ENCODE measurements around the gene TDRD12.

- TF ChIP-seq CTCF (CRISPR knock-in tag; IDR thresholded peaks at IDR 0.05) (no peak), RXRA (CRISPR knock-in tag; IDR thresholded peaks at IDR 0.05) (peak; percentile 45; the same call in 1 of the 2 replicates), ARNT (IDR thresholded peaks at IDR 0.05) (no peak)
Measured at GRCh38 chr19:32691291-32691951, 28.1 kb upstream of the TDRD12 start, which contains the start of gene NUDT19.

Data from HepG2 (cell line).